Measurements from ENCODE around the gene OLFML2B.

DNA sequence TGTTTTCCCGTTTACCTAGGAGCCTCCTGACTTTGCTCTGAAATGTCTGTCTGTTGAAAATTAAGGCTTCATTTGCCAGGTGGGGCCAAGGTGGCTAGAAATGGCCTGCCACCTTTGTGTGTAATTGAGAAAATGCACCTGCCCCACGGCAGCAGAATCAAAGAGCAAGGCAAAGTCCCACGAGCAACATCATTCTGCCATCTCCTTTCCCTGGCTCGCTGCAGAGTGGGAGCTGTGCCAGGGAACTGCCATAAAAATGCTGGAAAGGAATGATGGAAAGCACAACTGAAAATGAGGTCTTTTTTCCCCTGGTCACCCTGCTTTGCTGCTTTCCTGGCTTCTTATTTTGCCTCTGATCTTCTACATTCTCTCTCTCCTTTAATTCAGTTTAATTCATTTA is 5.5 kb upstream of the OLFML2B start:
- TF ChIP-seq, protein P1, sequence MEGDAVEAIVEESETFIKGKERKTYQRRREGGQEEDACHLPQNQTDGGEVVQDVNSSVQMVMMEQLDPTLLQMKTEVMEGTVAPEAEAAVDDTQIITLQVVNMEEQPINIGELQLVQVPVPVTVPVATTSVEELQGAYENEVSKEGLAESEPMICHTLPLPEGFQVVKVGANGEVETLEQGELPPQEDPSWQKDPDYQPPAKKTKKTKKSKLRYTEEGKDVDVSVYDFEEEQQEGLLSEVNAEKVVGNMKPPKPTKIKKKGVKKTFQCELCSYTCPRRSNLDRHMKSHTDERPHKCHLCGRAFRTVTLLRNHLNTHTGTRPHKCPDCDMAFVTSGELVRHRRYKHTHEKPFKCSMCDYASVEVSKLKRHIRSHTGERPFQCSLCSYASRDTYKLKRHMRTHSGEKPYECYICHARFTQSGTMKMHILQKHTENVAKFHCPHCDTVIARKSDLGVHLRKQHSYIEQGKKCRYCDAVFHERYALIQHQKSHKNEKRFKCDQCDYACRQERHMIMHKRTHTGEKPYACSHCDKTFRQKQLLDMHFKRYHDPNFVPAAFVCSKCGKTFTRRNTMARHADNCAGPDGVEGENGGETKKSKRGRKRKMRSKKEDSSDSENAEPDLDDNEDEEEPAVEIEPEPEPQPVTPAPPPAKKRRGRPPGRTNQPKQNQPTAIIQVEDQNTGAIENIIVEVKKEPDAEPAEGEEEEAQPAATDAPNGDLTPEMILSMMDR (IDR thresholded peaks at IDR 0.05) = no peak
- no peak for TF ChIP-seq POLR2AphosphoS5 (IDR thresholded peaks at IDR 0.05)
- TF ChIP-seq POLR2A (IDR thresholded peaks at IDR 0.05) = no peak
- TF ChIP-seq EP300 (IDR thresholded peaks at IDR 0.05) = no peak

All from suprapubic skin (tissue), 4 donors.